Stimulated activated CD4-positive, alpha-beta T cell treated with anti-CD3 and anti-CD28 coated beads, Interleukin-2, amount 100 ng/mL, for 48 hours (primary cell): ENCODE measurements around the gene DSPP.

Experiments
- DNase-seq, 2 donors: peaks; one replicate each; pipeline ENCODE4 v3.0.0-alpha.2; 2020

DSPP gene

DNA sequence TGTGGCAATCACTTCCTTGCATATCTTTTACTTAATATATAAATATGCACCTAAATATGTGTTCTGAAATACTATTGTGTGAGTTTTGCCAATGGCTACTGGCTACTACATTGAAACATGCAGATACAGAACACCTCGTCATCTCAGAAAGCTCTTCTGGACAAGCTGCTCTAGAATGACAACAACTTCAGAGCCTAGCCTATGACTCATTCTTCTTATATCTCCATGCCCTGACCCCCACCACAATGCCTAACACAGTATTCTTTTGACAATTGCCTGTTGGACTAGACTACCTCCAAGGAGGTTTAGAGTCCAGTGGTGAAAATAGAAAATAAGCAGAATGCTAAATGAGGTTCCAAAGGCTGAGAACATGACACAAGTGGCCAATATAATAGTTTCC lies 24.1 kb downstream of the DSPP start:
- DNase-seq, result no peak

DNA sequence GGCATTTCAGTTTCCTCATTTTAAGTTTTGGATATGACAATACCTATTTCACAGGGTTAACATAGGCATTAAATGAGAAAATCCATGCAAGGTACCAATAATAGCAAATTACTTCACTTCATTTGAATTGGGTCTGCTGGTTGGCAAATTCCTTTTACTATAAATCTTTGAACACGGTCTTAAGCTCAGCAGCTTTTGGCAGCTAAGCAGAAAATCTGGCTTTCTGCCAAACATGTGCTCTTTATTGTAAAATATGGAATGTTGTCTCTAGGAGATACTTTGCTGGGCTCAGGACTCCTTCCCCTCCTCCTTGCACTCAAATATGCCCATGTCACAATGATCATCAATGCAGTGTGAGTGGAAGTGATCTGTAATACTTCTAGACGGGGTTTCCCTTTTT lies 24.9 kb downstream of the DSPP start:
- DNase-seq, result no peak

DNA sequence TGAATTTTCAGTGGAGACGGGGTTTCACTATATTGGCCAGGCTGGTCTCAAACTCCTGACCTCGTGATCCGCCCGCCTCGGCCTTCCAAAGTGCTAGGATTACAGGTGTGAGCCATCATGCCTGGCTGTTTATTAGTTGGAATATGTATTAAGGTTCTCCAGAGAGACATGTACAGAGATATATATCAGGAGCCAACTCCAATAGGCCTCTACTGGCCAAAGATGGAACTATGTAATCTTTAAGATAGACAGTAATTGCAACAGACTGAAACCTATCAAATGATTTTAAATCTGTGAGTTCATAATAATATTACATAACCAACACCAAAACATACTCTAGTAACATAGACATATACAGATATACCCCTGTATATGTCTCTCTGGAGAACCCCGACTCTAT lies 36.0 kb downstream of the DSPP start:
- DNase-seq, result no peak

DNA sequence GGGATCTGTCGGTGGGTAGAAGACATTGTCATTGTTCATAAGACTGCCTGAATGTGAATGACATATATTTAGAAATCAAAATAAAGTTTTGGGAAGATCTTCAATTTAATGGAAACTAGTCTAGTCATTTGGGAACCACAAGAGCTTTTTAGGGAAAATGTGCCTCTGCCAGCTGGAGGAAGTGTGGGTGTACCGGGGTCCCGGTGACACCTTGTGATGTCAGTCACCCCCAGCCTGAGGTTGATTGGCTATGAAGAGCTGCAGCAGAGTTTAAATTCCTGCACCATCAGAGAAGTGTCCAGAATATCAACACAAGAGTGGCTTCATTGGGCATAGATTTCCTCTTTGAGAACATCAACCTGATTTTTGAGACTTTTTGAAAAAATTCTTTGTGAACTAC lies 41.7 kb downstream of the DSPP start, which contains the start of gene DMP1:
DMP1 (plus strand) TSS at position 301 of the 400 bp plus-strand sequence. CDS start 6,213 bp downstream, outside the sequence.
- no peak for DNase-seq

DNA sequence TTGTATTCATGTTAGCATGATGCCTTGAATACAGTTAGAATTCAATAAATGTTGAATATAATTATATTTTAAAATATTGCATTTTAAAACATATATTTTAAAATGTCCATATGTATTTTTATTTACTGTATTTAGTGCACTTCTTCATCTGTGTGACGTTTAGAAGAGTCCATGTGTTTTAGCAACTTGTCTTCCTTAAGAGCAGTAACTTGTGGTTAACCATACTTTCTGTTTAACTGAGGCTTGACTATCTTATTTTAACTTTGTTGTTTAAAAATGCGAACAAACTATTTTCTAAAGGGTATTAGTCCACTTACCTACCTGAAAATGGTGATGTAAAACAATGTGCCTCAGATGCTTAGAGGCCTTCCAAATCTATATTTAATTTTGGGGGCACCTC lies 42.6 kb downstream of the DSPP start:
- DNase-seq, result no peak

DNA sequence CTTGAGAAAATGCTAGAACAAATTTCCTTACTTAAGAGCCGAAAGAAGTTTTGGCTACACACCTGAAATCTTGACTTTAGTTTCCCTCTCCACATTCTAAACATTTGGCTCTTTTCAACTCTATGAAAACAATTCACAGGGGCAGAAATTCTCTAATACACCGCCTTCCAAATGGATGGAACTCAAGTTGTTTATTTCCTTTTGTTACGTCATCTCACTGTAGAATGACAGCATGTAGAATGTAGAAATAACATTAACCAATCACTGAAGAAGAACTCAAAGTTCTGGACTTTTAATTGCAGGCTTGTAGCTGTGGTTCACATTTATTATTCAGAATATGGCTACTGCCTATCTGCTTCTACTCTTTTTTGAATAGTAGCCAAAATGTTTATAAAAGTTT lies 43.6 kb downstream of the DSPP start:
- DNase-seq, result no peak

DNA sequence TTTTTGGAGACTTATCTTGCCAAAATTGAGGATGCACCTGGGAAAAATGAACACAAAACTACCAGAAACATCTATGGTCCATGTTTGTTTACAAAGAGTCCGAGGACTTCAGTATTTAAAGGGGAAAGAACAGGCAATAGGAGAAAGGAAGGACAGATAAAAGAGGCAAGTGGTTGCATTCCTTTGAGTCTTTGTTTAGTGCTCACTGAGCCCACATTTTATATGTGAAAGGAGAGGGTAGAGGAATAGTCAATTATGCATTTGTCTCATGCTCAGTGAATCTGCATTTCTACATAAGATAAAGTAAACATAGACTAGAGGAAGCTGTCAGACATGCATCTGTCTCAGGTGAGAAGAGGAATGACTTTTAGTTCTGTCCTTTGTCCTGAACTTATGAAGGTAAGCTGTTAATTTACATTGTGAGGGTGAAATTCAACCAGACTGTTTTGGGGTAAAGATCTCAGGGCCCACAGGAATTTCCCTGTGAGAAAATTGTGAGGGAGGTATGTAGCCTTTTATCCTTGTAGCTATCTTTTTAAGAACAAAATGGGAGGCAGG lies 46.2 kb downstream of the DSPP start:
- DNase-seq, result no peak

DNA sequence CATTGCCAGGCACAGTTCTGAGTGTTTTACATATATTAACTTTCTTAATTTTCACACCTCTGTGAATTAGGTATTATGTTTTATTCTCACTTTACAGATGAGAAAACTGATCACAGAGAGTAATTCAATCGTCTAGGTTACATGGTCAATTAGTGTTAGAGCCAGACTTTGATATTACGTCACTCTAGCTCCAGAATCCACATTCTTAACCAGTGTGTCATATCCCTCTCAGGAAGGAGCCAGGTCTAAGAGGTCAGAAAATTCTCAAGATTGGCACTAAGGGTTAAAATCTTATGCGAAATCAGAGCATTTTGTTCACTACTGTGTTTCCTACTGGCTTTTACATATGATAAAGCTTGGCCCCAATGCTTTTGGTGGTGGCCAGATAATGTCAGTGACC lies 49.2 kb downstream of the DSPP start:
- DNase-seq, result no peak

DNA sequence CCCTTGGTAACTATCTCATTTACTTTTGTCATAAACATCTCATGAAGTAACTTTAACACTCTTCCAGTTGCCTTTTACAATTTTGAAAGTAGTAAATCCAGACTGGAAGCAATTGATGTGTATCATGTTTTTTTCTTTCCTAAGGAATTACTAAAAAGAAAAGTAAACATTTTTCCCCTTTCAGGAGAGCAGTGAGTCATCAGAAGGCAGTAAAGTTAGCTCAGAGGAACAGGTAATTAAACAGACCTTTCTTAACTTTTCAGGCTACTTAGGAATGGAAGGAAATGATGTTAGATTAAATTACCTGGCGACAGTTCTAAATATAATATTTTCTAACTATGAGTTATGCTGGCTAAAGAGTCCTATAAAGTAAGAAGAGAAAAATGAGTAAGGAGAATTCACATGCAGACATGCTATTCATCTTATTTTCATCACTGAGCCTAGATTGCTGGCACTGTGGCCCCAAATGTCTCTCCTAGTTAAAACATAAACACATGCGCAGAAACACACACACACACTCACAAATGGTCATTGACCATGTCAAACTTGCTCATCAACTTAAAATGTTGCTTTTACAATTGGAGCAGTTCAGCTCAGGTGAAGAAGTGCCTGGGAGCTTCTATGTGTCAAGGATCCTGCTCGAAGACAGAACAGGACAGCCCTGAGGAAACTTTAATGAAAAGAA lies 51.1 kb downstream of the DSPP start:
- no peak for DNase-seq

DNA sequence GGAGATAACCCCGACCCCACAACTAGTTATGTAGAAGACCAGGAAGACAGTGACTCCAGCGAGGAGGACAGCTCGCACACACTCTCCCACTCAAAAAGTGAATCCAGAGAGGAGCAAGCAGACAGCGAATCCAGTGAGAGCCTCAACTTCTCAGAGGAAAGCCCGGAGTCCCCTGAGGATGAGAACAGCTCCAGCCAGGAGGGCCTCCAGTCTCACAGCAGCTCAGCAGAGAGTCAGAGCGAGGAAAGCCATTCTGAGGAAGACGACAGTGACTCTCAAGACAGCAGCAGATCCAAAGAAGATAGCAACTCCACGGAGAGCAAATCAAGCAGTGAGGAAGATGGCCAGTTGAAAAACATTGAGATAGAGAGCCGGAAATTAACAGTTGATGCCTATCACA lies 54.5 kb downstream of the DSPP start:
- no peak for DNase-seq
